Prostate gland (tissue), 2 donors: Measurements from ENCODE around the gene AICDA. TPM values are rescaled to one million over a fixed set of nuclear protein-coding genes. Genes with fewer than 3 reads are reported as not detected.
"Not testable (repeated sequence)": the region's sequence is repeated elsewhere in the genome, so short reads cannot be mapped to it uniquely, and the experiment has no call there.

Experiments
- DNase-seq: peaks from one replicate; pipeline ENCODE4 v3.0.0-alpha.2; 2019; ENCODE audit warnings: low spot score
- H3K27ac ChIP-seq, 2 donors: fragments of 200-600 bp; sonication (generic); 2 replicates each; pipeline ENCODE4 v1.5.1; 2017 to 2019
- H3K27me3 ChIP-seq: fragments of 200-600 bp; sonication (generic); replicated peaks from 2 replicates; pipeline ENCODE4 v1.5.1; 2019; ENCODE audit not compliant: insufficient read depth
- H3K36me3 ChIP-seq, 2 donors: fragments of 200-600 bp; sonication (generic); 1 replicate in 1 of 2; 2 replicates in 1 of 2; pipeline versions ENCODE4 v1.5.1 to v1.8.1; 2017 to 2019
- H3K4me1 ChIP-seq: fragments of 200-600 bp; sonication (generic); replicated peaks from 2 replicates; pipeline ENCODE4 v1.5.1; 2019
- H3K4me3 ChIP-seq, 2 donors: fragments of 200-600 bp; sonication (generic); 2 replicates each; pipeline ENCODE4 v1.5.1; 2017 to 2019
- H3K9me3 ChIP-seq: fragments of 200-600 bp; sonication (generic); 2 replicates; pipeline ENCODE4 v1.5.1; 2017
- POLR2A ChIP-seq: fragments of 450-650 bp; IDR thresholded peaks from one replicate; pipeline ENCODE4 v1.6.1; 2016; ENCODE audit warnings: antibody characterized with exemption, mild to moderate bottlenecking
- POLR2AphosphoS5 ChIP-seq: sonication (generic); formaldehyde crosslinking; IDR thresholded peaks from one replicate; pipeline ENCODE4 v1.6.1; 2017; ENCODE audit warnings: antibody characterized with exemption
- WGBS: methylation state at CpG from one replicate; pipeline ENCODE4 v1.1.5; 2018; 5-methylcytosine and 5-hydroxymethylcytosine counted together
- intact Hi-C: fragments of 100-400 bp; cut with DNase I; formaldehyde crosslinking; loops from one replicate; pipeline ENCODE4 v1.14.2; 2022
- total RNA-seq, 2 donors: library from RNA; depleted of rRNA; stranded (reverse); fragments of >200 nt; gene quantifications; one replicate each; pipeline ENCODE4 v1.1.0, GENCODE V29; 2016
- TF ChIP-seq, protein P1 (sequence below), 4 experiments: fragments of 200-600 bp in 2 of 4; fragments of 450-650 bp in 2 of 4; sonication (generic) in 2 of 4; IDR thresholded peaks; 1 replicate in 3 of 4; 2 replicates in 1 of 4; pipeline ENCODE4 v1.5.1; 2016 to 2019; ENCODE audit warnings: antibody characterized with exemption in 4 of 4, mild to moderate bottlenecking in 2 of 4, moderate library complexity in 2 of 4

The AICDA gene
- total RNA-seq, 2 donors from 2014 or later, result 4.3 TPM; not detected in 1

DNA sequence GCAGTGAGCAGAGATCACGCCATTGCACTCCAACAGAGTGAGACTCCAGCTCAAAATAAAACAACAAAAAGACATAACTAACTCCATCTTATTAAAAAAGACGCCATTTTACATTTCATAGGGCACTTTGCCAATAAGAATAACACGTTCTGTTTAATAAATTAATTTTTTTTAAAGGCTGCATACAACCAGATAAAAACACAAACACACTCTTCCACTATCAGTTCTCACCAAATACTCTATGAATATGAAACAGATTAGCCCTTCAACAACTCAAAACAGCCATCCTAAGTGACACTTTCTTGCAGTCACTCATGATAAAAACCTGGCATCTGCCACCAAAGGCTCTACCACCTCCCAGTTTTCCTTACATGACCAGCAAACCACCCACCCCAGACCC lies 16.1 kb downstream of the AICDA start:
- 65% methylated on average over 3 of the region's 3 CpGs for WGBS
- TF ChIP-seq POLR2A, result no peak
- TF ChIP-seq, protein P1, sequence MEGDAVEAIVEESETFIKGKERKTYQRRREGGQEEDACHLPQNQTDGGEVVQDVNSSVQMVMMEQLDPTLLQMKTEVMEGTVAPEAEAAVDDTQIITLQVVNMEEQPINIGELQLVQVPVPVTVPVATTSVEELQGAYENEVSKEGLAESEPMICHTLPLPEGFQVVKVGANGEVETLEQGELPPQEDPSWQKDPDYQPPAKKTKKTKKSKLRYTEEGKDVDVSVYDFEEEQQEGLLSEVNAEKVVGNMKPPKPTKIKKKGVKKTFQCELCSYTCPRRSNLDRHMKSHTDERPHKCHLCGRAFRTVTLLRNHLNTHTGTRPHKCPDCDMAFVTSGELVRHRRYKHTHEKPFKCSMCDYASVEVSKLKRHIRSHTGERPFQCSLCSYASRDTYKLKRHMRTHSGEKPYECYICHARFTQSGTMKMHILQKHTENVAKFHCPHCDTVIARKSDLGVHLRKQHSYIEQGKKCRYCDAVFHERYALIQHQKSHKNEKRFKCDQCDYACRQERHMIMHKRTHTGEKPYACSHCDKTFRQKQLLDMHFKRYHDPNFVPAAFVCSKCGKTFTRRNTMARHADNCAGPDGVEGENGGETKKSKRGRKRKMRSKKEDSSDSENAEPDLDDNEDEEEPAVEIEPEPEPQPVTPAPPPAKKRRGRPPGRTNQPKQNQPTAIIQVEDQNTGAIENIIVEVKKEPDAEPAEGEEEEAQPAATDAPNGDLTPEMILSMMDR (IDR thresholded peaks at IDR 0.05), result no peak
- no peak for TF ChIP-seq POLR2AphosphoS5
- Histone ChIP-seq H3K27me3 (no peaks in the 10 kb centered on the region), H3K36me3 (no peaks in the 10 kb centered on the region), H3K4me1 (no peaks in the 10 kb centered on the region), H3K27ac (no peak overlapping the region), H3K4me3 (no peak overlapping the region), H3K9me3 (no peaks in the 10 kb centered on the region)
- no peak for DNase-seq
- intact Hi-C loops, result no loop called here

DNA sequence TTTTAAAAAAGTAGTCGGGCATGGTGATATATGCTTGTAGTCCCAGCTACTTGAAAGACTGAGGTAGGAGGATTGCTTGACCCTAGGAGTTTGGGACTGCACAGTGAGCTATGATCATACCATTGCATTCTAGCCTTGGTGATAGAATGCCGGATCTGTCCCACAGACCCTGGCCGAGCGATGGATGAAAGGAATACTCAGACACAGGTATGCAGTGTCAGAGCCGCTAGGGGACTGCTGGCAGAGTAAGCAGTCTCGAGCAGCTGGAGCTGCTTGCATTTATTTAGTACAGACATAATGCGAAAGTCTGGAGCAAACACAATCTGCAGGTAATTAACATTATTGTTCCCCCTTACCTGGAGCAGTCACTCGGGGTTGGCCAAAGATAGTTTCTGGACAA lies 18.6 kb downstream of the AICDA start:
- H3K4me3 ChIP-seq, result no peak overlapping the region
- TF ChIP-seq POLR2A, result no peak
- TF ChIP-seq POLR2AphosphoS5, result no peak
- TF ChIP-seq, protein P1 (IDR thresholded peaks at IDR 0.05), result no peak
- no peak overlapping the region for H3K27ac ChIP-seq
- no peaks in the 10 kb centered on the region for H3K36me3 ChIP-seq
- WGBS, result 44% methylated on average over 8 of the region's 8 CpGs
- H3K4me1 ChIP-seq, result no peaks in the 10 kb centered on the region
- no peaks in the 10 kb centered on the region for H3K9me3 ChIP-seq
- DNase-seq, result no peak
- intact Hi-C loops, result no loop called here
- no peaks in the 10 kb centered on the region for H3K27me3 ChIP-seq

DNA sequence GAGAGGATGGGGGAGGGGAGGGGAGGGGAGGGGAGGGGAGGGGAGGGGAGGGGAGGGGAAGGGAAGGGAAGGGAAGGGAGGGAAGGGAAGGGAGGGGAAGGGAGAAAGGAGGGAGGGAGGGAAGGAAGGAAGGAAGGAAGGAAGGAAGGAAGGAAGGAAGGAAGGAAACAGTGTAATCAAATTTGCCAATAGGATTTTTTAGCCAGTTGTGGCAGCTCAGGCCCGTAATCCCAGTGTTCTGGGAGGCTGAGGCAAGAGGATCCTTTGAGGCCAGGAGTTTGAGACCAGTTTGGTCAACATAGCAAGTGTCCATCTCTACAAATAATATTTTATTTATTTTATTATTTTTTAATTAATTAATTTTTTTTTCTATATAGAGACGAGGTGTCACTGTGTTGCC lies 19.4 kb downstream of the AICDA start:
- Histone ChIP-seq H3K4me1 (no peaks in the 10 kb centered on the region), H3K36me3 (no peaks in the 10 kb centered on the region), H3K27me3 (no peaks in the 10 kb centered on the region), H3K27ac (no peak overlapping the region), H3K4me3 (no peak overlapping the region), H3K9me3 (no peaks in the 10 kb centered on the region)
- intact Hi-C loops, result no loop called here
- no peak for DNase-seq
- 89% methylated on average over 2 of the region's 2 CpGs for WGBS
- no peak for TF ChIP-seq POLR2AphosphoS5

DNA sequence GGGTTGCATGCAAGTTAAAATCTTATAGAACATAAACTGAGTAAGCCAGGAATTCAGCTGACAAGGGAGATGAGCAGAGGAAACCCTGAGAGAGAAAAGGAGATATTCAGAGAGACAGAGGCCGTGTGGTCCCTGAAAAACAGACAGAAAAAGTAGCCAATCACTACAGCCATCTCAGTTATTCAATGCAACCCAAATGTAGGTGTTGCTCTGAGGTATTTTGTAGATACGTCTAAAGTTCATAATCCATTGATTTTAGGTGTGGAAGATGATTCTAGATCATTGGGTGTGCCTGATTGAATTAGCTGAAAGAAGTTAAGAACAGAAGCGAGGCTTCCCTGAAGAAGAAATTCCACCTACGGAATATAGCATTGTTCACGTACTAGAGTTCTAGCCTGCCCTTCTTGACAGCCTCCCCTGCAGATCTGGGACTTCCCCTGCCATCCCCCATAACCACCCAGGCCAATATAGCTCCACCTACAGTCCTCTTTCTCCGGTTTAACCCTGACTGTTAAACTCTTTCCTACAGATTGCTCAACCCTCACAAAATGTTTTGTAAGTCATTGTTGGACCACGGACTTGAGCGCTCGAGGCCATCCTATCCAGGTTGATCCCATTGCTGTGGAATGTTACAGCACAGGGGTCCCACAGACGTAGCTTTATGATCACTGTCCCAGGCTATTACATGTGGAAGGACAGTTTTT lies 21.7 kb downstream of the AICDA start:
- Histone ChIP-seq H3K4me1 (no peaks in the 10 kb centered on the region), H3K9me3 (no peaks in the 10 kb centered on the region), H3K4me3 (no peak overlapping the region), H3K36me3 (no peaks in the 10 kb centered on the region), H3K27me3 (no peaks in the 10 kb centered on the region), H3K27ac (no peak overlapping the region)
- 63% methylated on average over 10 of the region's 10 CpGs for WGBS
- intact Hi-C loops, result no loop called here
- no peak for DNase-seq
- no peak for TF ChIP-seq POLR2AphosphoS5
- TF ChIP-seq POLR2A, result no peak
- TF ChIP-seq, protein P1 (IDR thresholded peaks at IDR 0.05), result no peak

DNA sequence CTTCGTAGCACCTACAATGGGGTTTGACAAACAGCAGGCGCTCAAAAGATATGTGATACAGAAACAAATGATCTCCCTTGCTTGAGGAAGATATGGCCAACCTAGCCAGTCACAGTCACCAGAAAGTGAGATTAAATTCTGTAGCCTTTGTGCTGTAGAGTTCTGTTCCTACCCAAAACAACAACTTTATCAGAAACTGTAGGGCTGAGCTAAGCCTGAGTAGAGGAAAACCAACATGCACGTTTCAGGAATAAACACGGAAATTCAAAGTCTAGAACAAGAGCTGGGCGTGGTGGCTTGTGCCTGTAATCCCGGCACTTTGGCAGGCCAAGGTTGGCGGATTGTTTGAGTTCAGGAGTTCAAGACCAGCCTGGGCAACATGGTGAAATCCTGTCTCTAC lies 23.0 kb downstream of the AICDA start:
- Histone ChIP-seq H3K9me3 (no peaks in the 10 kb centered on the region), H3K27me3 (no peaks in the 10 kb centered on the region), H3K36me3 (no peaks in the 10 kb centered on the region), H3K4me3 (no peak overlapping the region), H3K4me1 (no peaks in the 10 kb centered on the region), H3K27ac (no peak overlapping the region)
- WGBS, result 82% methylated on average over 7 of the region's 7 CpGs
- DNase-seq, result no peak
- intact Hi-C loops, result no loop called here
- TF ChIP-seq POLR2AphosphoS5 (no peak), POLR2A (no peak)
- TF ChIP-seq, protein P1 (IDR thresholded peaks at IDR 0.05), result no peak

GRCh38 chr12:8584478-8584877 lies 28.2 kb downstream of the AICDA start:
- H3K9me3 ChIP-seq, H3K36me3 ChIP-seq, H3K4me1 ChIP-seq, intact Hi-C loops, H3K27me3 ChIP-seq, H3K27ac ChIP-seq, DNase-seq, H3K4me3 ChIP-seq: not testable (repeated sequence)
- WGBS, result 89% methylated on average over 13 of the region's 13 CpGs
